K562 (cell line): ENCODE measurements around the gene FBLN7. TPM values are rescaled to one million over a fixed set of nuclear protein-coding genes. Genes with fewer than 3 reads are reported as not detected.

Source experiments
- ATAC-seq: fragments of 200-7000 bp; cut with Tn5 transposase; 3 replicates; pipeline ENCODE4 v1.9.1; 2020; ENCODE audit warnings: moderate library complexity
- BruUV-seq: library from RNA; stranded (reverse); fragments of 400-500 nt; replicated peaks from 2 replicates; lab custom pipeline; 2021; lab: Mats Ljungman, UMichigan
- CTCF ChIA-PET: fragments of 300-600 bp; formaldehyde crosslinking; extraction: SDS; loops from one replicate; lab custom pipeline; 2021; ENCODE audit warnings: low intra/inter-chr PET ratio; lab: Yijun Ruan, JAX
- POLR2A ChIA-PET: fragments of 300-600, 350-650 bp; sonication (Branson Sonifier 250); formaldehyde crosslinking; extraction: SDS; loops from one replicate; lab custom pipeline; 2021; ENCODE audit warnings: antibody characterized with exemption, inconsistent platforms; lab: Yijun Ruan, JAX
- DNase-seq, 4 experiments: peaks; one replicate each; pipeline versions ENCODE4 v3.0.0 to v3.0.0-alpha.2; 2011 to 2018; ENCODE audit warnings: low spot score in 3 of 4, mixed read lengths in 3 of 4; ENCODE audit errors: extremely low read depth in 1 of 4
- FAIRE-seq: peaks from 2 replicates; lab custom pipeline; 2011; peaks lifted over from hg19 to GRCh38; lab: Jason Lieb, UNC
- H2AFZ ChIP-seq: 2 replicates; pipeline ENCODE4 v1.6.0; 2011; ENCODE audit warnings: low read depth, low read length, control low read depth, inconsistent platforms
- H3K27ac ChIP-seq: fragments of 200-600 bp; 3 replicates; pipeline ENCODE4 v1.8.0; 2011; ENCODE audit warnings: low read depth, mild to moderate bottlenecking, control low read depth, inconsistent platforms, low read length, moderate library complexity, mixed read lengths; ENCODE audit errors: extremely low read depth
- H3K27me3 ChIP-seq, 2 experiments: fragments of 300-600 bp in 1 of 2; 2 replicates in 1 of 2; 3 replicates in 1 of 2; pipeline versions ENCODE4 v1.6.0 to v1.8.0; 2011; ENCODE audit warnings: inconsistent platforms in 2 of 2, low read length in 2 of 2, mild to moderate bottlenecking in 1 of 2, mixed read lengths in 1 of 2, moderate library complexity in 1 of 2; ENCODE audit not compliant: control insufficient read depth in 2 of 2, insufficient read depth in 2 of 2
- H3K36me3 ChIP-seq: fragments of 300-600 bp; 3 replicates; pipeline ENCODE4 v1.8.0; 2011; ENCODE audit warnings: mild to moderate bottlenecking, low read length, inconsistent platforms; ENCODE audit not compliant: control insufficient read depth, insufficient read depth
- H3K4me1 ChIP-seq, 2 experiments: fragments of 200-600 bp in 1 of 2; replicated peaks in 1 of 2; 2 replicates in 1 of 2; 3 replicates in 1 of 2; pipeline versions ENCODE4 v1.5.1 to v1.8.0; 2011; ENCODE audit warnings: inconsistent platforms in 2 of 2, low read length in 2 of 2, mild to moderate bottlenecking in 1 of 2, mixed read lengths in 1 of 2, moderate library complexity in 1 of 2; ENCODE audit not compliant: control insufficient read depth in 2 of 2, insufficient read depth in 2 of 2
- H3K4me2 ChIP-seq: 2 replicates; pipeline ENCODE4 v1.6.1; 2011; ENCODE audit warnings: low read length, control low read depth, inconsistent platforms, mixed read lengths; ENCODE audit not compliant: insufficient read depth
- H3K4me3 ChIP-seq: fragments of 200-600 bp; sonication (generic), shearing (Covaris generic); 2 replicates; pipeline ENCODE4 v1.5.1; 2016; ENCODE audit warnings: control low read depth, inconsistent platforms
- H3K79me2 ChIP-seq: fragments of 200-600 bp; 3 replicates; pipeline ENCODE4 v1.8.0; 2011; ENCODE audit warnings: low read length, inconsistent platforms; ENCODE audit not compliant: control insufficient read depth, insufficient read depth
- H3K9ac ChIP-seq, 2 experiments: 2 replicates each; pipeline versions ENCODE4 v1.6.0 to v1.6.1; 2011; ENCODE audit warnings: low read depth in 2 of 2, low read length in 2 of 2, control low read depth in 1 of 2, inconsistent platforms in 1 of 2, mild to moderate bottlenecking in 1 of 2, mixed read lengths in 1 of 2; ENCODE audit not compliant: insufficient read depth in 1 of 2
- H3K9me1 ChIP-seq: one replicate; pipeline ENCODE4 v1.6.0; 2011; ENCODE audit warnings: inconsistent platforms, mild to moderate bottlenecking, low read length, moderate library complexity; ENCODE audit not compliant: control insufficient read depth, insufficient read depth
- H3K9me3 ChIP-seq: replicated peaks from 2 replicates; pipeline ENCODE4 v1.5.1; 2011; ENCODE audit warnings: low read depth, low read length, inconsistent platforms; ENCODE audit not compliant: control insufficient read depth, insufficient read depth
- H4K20me1 ChIP-seq: replicated peaks from 2 replicates; pipeline ENCODE4 v1.6.1; 2011; ENCODE audit warnings: low read length, inconsistent platforms, mixed read lengths; ENCODE audit not compliant: control insufficient read depth, insufficient read depth
- ELK3 ChIP-seq: fragments of 450-650 bp; formaldehyde crosslinking; IDR thresholded peaks from 2 replicates; pipeline ENCODE4 v1.4.0; 2020; ENCODE audit warnings: mild to moderate bottlenecking
- KAT2B ChIP-seq: IDR thresholded peaks from one replicate; pipeline ENCODE4 v1.6.1; 2012; ENCODE audit warnings: low read depth, mild to moderate bottlenecking, control low read depth, inconsistent platforms, low read length, moderate library complexity
- MEIS2 ChIP-seq: fragments of 450-650 bp; IDR thresholded peaks from 2 replicates; pipeline ENCODE4 v1.6.1; 2014; ENCODE audit warnings: mild to moderate bottlenecking; ENCODE audit not compliant: partially characterized antibody
- NFE2L1 ChIP-seq: fragments of 450-650 bp; IDR thresholded peaks from 2 replicates; pipeline ENCODE4 v1.6.1; 2016; ENCODE audit warnings: missing genetic modification characterization, low read depth, mild to moderate bottlenecking, missing compliant biosample characterization, moderate library complexity, borderline replicate concordance
- NFYB ChIP-seq: IDR thresholded peaks from 2 replicates; pipeline ENCODE4 v1.6.1; 2011; ENCODE audit warnings: mild to moderate bottlenecking, moderate library complexity; ENCODE audit not compliant: insufficient read length; ENCODE audit errors: extremely low read depth
- PHF20 ChIP-seq: fragments of 450-650 bp; IDR thresholded peaks from 2 replicates; pipeline ENCODE4 v1.6.1; 2018; ENCODE audit not compliant: partially characterized antibody
- PTBP1 ChIP-seq: fragments of 200-400 bp; formaldehyde crosslinking; IDR thresholded peaks from 2 replicates; pipeline ENCODE4 v1.6.1; 2017; ENCODE audit warnings: low read depth, low read length
- RNF2 ChIP-seq: sonication (generic); IDR thresholded peaks from 2 replicates; pipeline ENCODE4 v1.6.1; 2016
- TAF15 ChIP-seq: fragments of 200-400 bp; formaldehyde crosslinking; IDR thresholded peaks from 2 replicates; pipeline ENCODE4 v1.6.1; 2017; ENCODE audit warnings: mild to moderate bottlenecking, low read depth, low read length, moderate library complexity
- TBP ChIP-seq: optimal IDR thresholded peaks from 2 replicates; pipeline ENCODE3; 2011; ENCODE audit warnings: low read depth, low read length, improper control_type of control experiment
- THRAP3 ChIP-seq: fragments of 450-650 bp; IDR thresholded peaks from 2 replicates; pipeline ENCODE4 v1.6.1; 2016; ENCODE audit warnings: mild to moderate bottlenecking, inconsistent platforms, borderline replicate concordance
- ZNF217 ChIP-seq: sonication (generic); formaldehyde crosslinking; IDR thresholded peaks from 2 replicates; pipeline ENCODE4 v1.8.0; 2022; ENCODE audit warnings: mild to moderate bottlenecking, missing genetic modification reagents
- ZNF764 ChIP-seq: fragments of 250-450 bp; sonication (Bioruptor Pico); IDR thresholded peaks from 2 replicates; pipeline ENCODE4 v1.4.0; 2020; ENCODE audit warnings: low read depth, mild to moderate bottlenecking, moderate library complexity
- ZNF77 ChIP-seq: fragments of 250-450 bp; sonication (Bioruptor Pico); IDR thresholded peaks from 2 replicates; pipeline ENCODE4 v1.5.0; 2020
- WGBS: fragments of 100-300 bp; shearing (Covaris generic); methylation state at CpG from one replicate; pipeline ENCODE4 v1.1.6; 2016; ENCODE audit warnings: low coverage, mixed read lengths; ENCODE audit not compliant: insufficient coverage; ENCODE audit errors: missing lambda C conversion rate; 5-methylcytosine and 5-hydroxymethylcytosine counted together
- in situ Hi-C: fragments of 300-500 bp; cut with MboI; formaldehyde crosslinking; loops from 4 replicates; pipeline ENCODE4 v1.15.0; 2018; ENCODE audit warnings: inconsistent platforms, mixed read lengths
- intact Hi-C: fragments of 100-400 bp; cut with micrococcal nuclease; formaldehyde crosslinking; loops from 2 replicates; pipeline ENCODE4 v1.14.2; 2022
- polyA plus RNA-seq, 8 experiments: library from polyadenylated mRNA; depleted of rRNA in 4 of 8; stranded (reverse) in 5 of 8; unstranded in 3 of 8; fragments of >200 nt; fragmentation: Nextera tagmentation in 2 of 8; fragmentation: Illumina TruSeq in 1 of 8; extraction: Ambion mirVana in 2 of 8; extraction: Trizol in 1 of 8; gene quantifications; 2 replicates each; pipeline versions ENCODE4 v1.2.1 to v1.2.3, GENCODE V29; 2011 to 2014; ENCODE audit warnings: inconsistent platforms in 1 of 8, missing spikeins in 1 of 8
- total RNA-seq, 7 experiments: library from RNA; depleted of rRNA in 6 of 7; stranded (reverse); fragments of >200 nt in 6 of 7; fragmentation: Illumina TruSeq in 2 of 7; extraction: Trizol in 2 of 7; gene quantifications; 2 replicates each; pipeline versions ENCODE4 v1.2.1 to v1.2.3, GENCODE V29; 2011 to 2021; ENCODE audit warnings: low replicate concordance in 1 of 7

The FBLN7 gene
- total and polyA plus RNA-seq, 9 of the 15 experiments (the other 6 are each of a cell fraction or from before 2014, with no cell fraction given): 0.13 TPM; not detected in 8

- no peak overlapping the region; the same call in 1 of the 2 replicates for H2AFZ ChIP-seq
- 44% methylated on average over 16 of the region's 17 CpGs for WGBS
- in situ Hi-C loops (no loop called here), intact Hi-C loops (no loop called here)
- H3K4me2 ChIP-seq: no peak overlapping the region
- BruUV-seq: no TSS peak
- peaks cover 5% of the 10 kb centered on the region; the same call in 1 of the 2 replicates for H3K9me3 ChIP-seq
- ChIA-PET CTCF (no interaction called here), POLR2A (interaction anchor here (1.1 kb wide), 1 partner anchor 10 kb away, joined by 5 read pairs; no protein-coding TSS in a partner anchor)
- TF ChIP-seq MEIS2 (no peak), ZNF77 (CRISPR knock-in tag) (no peak), THRAP3 (no peak)
- no peak overlapping the region for H3K9ac ChIP-seq
- H3K27ac ChIP-seq: no peak overlapping the region
- no peaks in the 10 kb centered on the region; the same call in 1 of the 2 replicates for H4K20me1 ChIP-seq
- H3K27me3 ChIP-seq: no peaks in the 10 kb centered on the region; a peak in 1 of 5 replicates
- H3K4me3 ChIP-seq: no peak overlapping the region
- peaks cover 4 to 15% of the 10 kb centered on the region in 2 experiments for H3K4me1 ChIP-seq
- FAIRE-seq: no peak
- DNase-seq: no peak
- H3K79me2 ChIP-seq: no peaks in the 10 kb centered on the region
- no peaks in the 10 kb centered on the region for H3K9me1 ChIP-seq
- H3K36me3 ChIP-seq: no peaks in the 10 kb centered on the region
- ATAC-seq: peak; percentile 32; the same call in 2 of the 3 replicates
Observed at GRCh38 chr2:112182581-112183034, 44.4 kb downstream of the FBLN7 start.

GRCh38 chr2:112183327-112184025, 45.3 kb downstream of the FBLN7 start:
- ATAC-seq (no peak), FAIRE-seq (no peak), DNase-seq (no peak)
- no peak overlapping the region for H3K27ac ChIP-seq
- peaks cover 12 to 21% of the 10 kb centered on the region in 2 experiments for H3K4me1 ChIP-seq
- peaks cover 5% of the 10 kb centered on the region; the same call in 1 of the 2 replicates for H3K9me3 ChIP-seq
- no peaks in the 10 kb centered on the region for H3K9me1 ChIP-seq
- intact Hi-C loops: no loop called here
- in situ Hi-C loops: no loop called here
- no peaks in the 10 kb centered on the region for H3K27me3 ChIP-seq
- H3K9ac ChIP-seq: no peak overlapping the region; a peak in 1 of 4 replicates
- no peak overlapping the region for H3K4me3 ChIP-seq
- no peaks in the 10 kb centered on the region for H3K79me2 ChIP-seq
- no TSS peak for BruUV-seq
- 38% methylated on average over 8 of the region's 8 CpGs for WGBS
- no peak overlapping the region for H3K4me2 ChIP-seq
- peak overlapping the region; percentile 32; the same call in 1 of the 2 replicates for H2AFZ ChIP-seq
- H4K20me1 ChIP-seq: no peaks in the 10 kb centered on the region; the same call in 1 of the 2 replicates
- H3K36me3 ChIP-seq: no peaks in the 10 kb centered on the region
- ChIA-PET POLR2A (no interaction called here), CTCF (no interaction called here)
- TF ChIP-seq ZNF764: no peak
- TF ChIP-seq NFYB: no peak
- no peak for TF ChIP-seq RNF2
- no peak for TF ChIP-seq PTBP1
- TF ChIP-seq ZNF217 (CRISPR knock-in tag): no peak
- no peak for TF ChIP-seq TBP
- TF ChIP-seq TAF15: no peak
- TF ChIP-seq ELK3 (CRISPR knock-in tag): no peak
- no peak for TF ChIP-seq NFE2L1 (tag)
- TF ChIP-seq PHF20: no peak
- no peak for TF ChIP-seq KAT2B
